ENCODE measurements around the gene WRAP53. TPM values are rescaled to one million over a fixed set of nuclear protein-coding genes. Genes with fewer than 3 reads are reported as not detected.
A peak's percentile ranks its signal among the peaks of the same experiment; 100 is the strongest.

Gene WRAP53
- total RNA-seq, 1 donor = 6.0 TPM

GRCh38 chr17:7651097-7651664 lies 37.1 kb upstream of the WRAP53 start:
- DNase-seq (ENCODE audit: low read depth) = no peak
- H3K4me3 ChIP-seq (ENCODE audit: low read depth, low read length) = peak overlapping the region; percentile 54
- TF ChIP-seq CTCF (IDR thresholded peaks at IDR 0.05; ENCODE audit: insufficient read depth, low read depth, low read length) = no peak

GRCh38 chr17:7651665-7652387 lies 36.5 kb upstream of the WRAP53 start:
- H3K4me3 ChIP-seq (ENCODE audit: low read depth, low read length) = no peak overlapping the region
- no peak for TF ChIP-seq CTCF (IDR thresholded peaks at IDR 0.05; ENCODE audit: insufficient read depth, low read depth, low read length)
- DNase-seq (ENCODE audit: low read depth) = no peak

- H3K4me3 ChIP-seq (ENCODE audit: low read depth, low read length) = no peak overlapping the region
- DNase-seq (ENCODE audit: low read depth) = no peak
- TF ChIP-seq CTCF (IDR thresholded peaks at IDR 0.05; ENCODE audit: insufficient read depth, low read depth, low read length) = no peak
Measured at GRCh38 chr17:7652388-7653356, 35.6 kb upstream of the WRAP53 start.

- H3K4me3 ChIP-seq (ENCODE audit: low read depth, low read length) = no peak overlapping the region
- no peak for DNase-seq (ENCODE audit: low read depth)
- no peak for TF ChIP-seq CTCF (IDR thresholded peaks at IDR 0.05; ENCODE audit: insufficient read depth, low read depth, low read length)
Measured at GRCh38 chr17:7654832-7655540, 33.3 kb upstream of the WRAP53 start.

GRCh38 chr17:7655541-7655840 lies 32.8 kb upstream of the WRAP53 start:
- H3K4me3 ChIP-seq (ENCODE audit: low read depth, low read length) = no peak overlapping the region
- no peak for DNase-seq (ENCODE audit: low read depth)
- no peak for TF ChIP-seq CTCF (IDR thresholded peaks at IDR 0.05; ENCODE audit: insufficient read depth, low read depth, low read length)

- H3K4me3 ChIP-seq (ENCODE audit: low read depth, low read length) = no peak overlapping the region
- TF ChIP-seq CTCF (IDR thresholded peaks at IDR 0.05; ENCODE audit: insufficient read depth, low read depth, low read length) = no peak
- peak; percentile 21 for DNase-seq (ENCODE audit: low read depth)
Measured at GRCh38 chr17:7656958-7657609, 31.2 kb upstream of the WRAP53 start.

Measured in fibroblast of villous mesenchyme (primary cell).